ENCODE measurements around the gene MS4A3. TPM values are rescaled to one million over a fixed set of nuclear protein-coding genes. Genes with fewer than 3 reads are reported as not detected.

Gene MS4A3
- total and polyA plus RNA-seq, 9 of the 15 experiments (the other 6 are each of a cell fraction or from before 2014, with no cell fraction given): 3.4 to 94.5 (median 58.8) TPM

DNA sequence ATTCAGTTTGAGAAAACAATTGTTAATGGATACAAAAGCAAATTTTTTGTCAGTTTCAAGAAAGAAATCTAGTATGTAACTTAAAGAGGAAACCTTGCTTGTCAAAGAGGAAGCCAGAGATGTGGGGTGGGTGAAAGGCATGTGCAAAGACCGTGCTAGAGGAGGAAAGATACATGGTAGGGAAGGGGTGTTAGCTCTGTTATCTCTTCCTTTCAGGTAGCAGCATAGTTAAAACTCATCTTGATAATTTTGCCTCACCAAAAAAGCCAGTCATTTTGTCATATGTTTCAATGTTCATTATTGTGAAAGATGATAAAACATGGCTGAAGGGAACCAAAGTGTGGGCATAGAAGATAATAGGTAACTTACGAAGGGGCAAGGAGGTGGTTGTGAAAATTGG, 29.4 kb downstream of the MS4A3 start (continued):
- peak; percentile 60 for TF ChIP-seq FOXM1 (IDR thresholded peaks at IDR 0.05; ENCODE audit: low read depth)
- no peak for TF ChIP-seq FOXM1 (CRISPR knock-in tag; IDR thresholded peaks at IDR 0.05; ENCODE audit: low read depth)
- TF ChIP-seq TBL1XR1 (IDR thresholded peaks at IDR 0.05; ENCODE audit: low read length in 2 of 2): peak in 1 of 2 experiments; percentile 24; a peak in 1 of 4 replicates
- no peak for TF ChIP-seq ZSCAN29 (IDR thresholded peaks at IDR 0.05)
- TF ChIP-seq SRSF3 (IDR thresholded peaks at IDR 0.05; ENCODE audit: insufficient read depth, low read length): no peak
- TF ChIP-seq MECOM (CRISPR knock-in tag; IDR thresholded peaks at IDR 0.05): 0 out of 2 replicates have a peak, but pooled peaks have one; percentile 42
- no peak for TF ChIP-seq BRD9 (IDR thresholded peaks at IDR 0.05; ENCODE audit: low read depth, partially characterized antibody)
- peak; percentile 84 for TF ChIP-seq EP300 (IDR thresholded peaks at IDR 0.05; ENCODE audit: low read length)
- TF ChIP-seq C11orf30 (IDR thresholded peaks at IDR 0.05; ENCODE audit: low read depth): peak; percentile 22; the same call in 1 of the 2 replicates
- peak; percentile 31 for TF ChIP-seq TAF9B (IDR thresholded peaks at IDR 0.05; ENCODE audit: partially characterized antibody)
- TF ChIP-seq KDM1A (IDR thresholded peaks at IDR 0.05): peak in 1 of 2 experiments; percentile 32; a peak in 1 of 4 replicates
- no peak for TF ChIP-seq PHB2 (IDR thresholded peaks at IDR 0.05; ENCODE audit: low read depth)
- TF ChIP-seq ZFPM2 (CRISPR knock-in tag; IDR thresholded peaks at IDR 0.05): no peak
- TF ChIP-seq SMARCE1 (IDR thresholded peaks at IDR 0.05): peak; percentile 28; the same call in 1 of the 2 replicates
- peak; percentile 75 for TF ChIP-seq TCF3 (CRISPR knock-in tag; IDR thresholded peaks at IDR 0.05)
- peak; percentile 82 for TF ChIP-seq ZEB2 (IDR thresholded peaks at IDR 0.05)
- peak; percentile 76 for TF ChIP-seq DPF2 (IDR thresholded peaks at IDR 0.05)
- no peak for TF ChIP-seq DIDO1 (tag; IDR thresholded peaks at IDR 0.05; ENCODE audit: low read depth)
- peak; percentile 46; the same call in 1 of the 2 replicates for TF ChIP-seq ADNP (tag; IDR thresholded peaks at IDR 0.05)
- TF ChIP-seq TAL1 (IDR thresholded peaks at IDR 0.05): peak; percentile 75
- TF ChIP-seq, protein P1, sequence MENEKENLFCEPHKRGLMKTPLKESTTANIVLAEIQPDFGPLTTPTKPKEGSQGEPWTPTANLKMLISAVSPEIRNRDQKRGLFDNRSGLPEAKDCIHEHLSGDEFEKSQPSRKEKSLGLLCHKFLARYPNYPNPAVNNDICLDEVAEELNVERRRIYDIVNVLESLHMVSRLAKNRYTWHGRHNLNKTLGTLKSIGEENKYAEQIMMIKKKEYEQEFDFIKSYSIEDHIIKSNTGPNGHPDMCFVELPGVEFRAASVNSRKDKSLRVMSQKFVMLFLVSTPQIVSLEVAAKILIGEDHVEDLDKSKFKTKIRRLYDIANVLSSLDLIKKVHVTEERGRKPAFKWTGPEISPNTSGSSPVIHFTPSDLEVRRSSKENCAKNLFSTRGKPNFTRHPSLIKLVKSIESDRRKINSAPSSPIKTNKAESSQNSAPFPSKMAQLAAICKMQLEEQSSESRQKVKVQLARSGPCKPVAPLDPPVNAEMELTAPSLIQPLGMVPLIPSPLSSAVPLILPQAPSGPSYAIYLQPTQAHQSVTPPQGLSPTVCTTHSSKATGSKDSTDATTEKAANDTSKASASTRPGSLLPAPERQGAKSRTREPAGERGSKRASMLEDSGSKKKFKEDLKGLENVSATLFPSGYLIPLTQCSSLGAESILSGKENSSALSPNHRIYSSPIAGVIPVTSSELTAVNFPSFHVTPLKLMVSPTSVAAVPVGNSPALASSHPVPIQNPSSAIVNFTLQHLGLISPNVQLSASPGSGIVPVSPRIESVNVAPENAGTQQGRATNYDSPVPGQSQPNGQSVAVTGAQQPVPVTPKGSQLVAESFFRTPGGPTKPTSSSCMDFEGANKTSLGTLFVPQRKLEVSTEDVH (IDR thresholded peaks at IDR 0.05; ENCODE audit: low read depth, partially characterized antibody): no peak
- TF ChIP-seq, protein P2, sequence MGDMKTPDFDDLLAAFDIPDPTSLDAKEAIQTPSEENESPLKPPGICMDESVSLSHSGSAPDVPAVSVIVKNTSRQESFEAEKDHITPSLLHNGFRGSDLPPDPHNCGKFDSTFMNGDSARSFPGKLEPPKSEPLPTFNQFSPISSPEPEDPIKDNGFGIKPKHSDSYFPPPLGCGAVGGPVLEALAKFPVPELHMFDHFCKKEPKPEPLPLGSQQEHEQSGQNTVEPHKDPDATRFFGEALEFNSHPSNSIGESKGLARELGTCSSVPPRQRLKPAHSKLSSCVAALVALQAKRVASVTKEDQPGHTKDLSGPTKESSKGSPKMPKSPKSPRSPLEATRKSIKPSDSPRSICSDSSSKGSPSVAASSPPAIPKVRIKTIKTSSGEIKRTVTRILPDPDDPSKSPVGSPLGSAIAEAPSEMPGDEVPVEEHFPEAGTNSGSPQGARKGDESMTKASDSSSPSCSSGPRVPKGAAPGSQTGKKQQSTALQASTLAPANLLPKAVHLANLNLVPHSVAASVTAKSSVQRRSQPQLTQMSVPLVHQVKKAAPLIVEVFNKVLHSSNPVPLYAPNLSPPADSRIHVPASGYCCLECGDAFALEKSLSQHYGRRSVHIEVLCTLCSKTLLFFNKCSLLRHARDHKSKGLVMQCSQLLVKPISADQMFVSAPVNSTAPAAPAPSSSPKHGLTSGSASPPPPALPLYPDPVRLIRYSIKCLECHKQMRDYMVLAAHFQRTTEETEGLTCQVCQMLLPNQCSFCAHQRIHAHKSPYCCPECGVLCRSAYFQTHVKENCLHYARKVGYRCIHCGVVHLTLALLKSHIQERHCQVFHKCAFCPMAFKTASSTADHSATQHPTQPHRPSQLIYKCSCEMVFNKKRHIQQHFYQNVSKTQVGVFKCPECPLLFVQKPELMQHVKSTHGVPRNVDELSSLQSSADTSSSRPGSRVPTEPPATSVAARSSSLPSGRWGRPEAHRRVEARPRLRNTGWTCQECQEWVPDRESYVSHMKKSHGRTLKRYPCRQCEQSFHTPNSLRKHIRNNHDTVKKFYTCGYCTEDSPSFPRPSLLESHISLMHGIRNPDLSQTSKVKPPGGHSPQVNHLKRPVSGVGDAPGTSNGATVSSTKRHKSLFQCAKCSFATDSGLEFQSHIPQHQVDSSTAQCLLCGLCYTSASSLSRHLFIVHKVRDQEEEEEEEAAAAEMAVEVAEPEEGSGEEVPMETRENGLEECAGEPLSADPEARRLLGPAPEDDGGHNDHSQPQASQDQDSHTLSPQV (IDR thresholded peaks at IDR 0.05): peak; percentile 52; the same call in 1 of the 2 replicates
- TF ChIP-seq NFE2 (IDR thresholded peaks at IDR 0.05; ENCODE audit: low read depth): peak; percentile 69

Data from K562 (cell line).